WTC11 (cell line): Measurements from ENCODE around the gene GSG1L. TPM values are rescaled to one million over a fixed set of nuclear protein-coding genes. Genes with fewer than 3 reads are reported as not detected.

Experiments
- ATAC-seq: fragments of 200-7000 bp; cut with Tn5 transposase; 2 replicates; pipeline ENCODE4 v1.10.0; 2021; ENCODE audit warnings: mild to moderate bottlenecking, moderate library complexity
- CTCF ChIA-PET: fragments of 300-600 bp; sonication (Branson Sonifier 250); formaldehyde crosslinking; loops from one replicate; lab custom pipeline; 2021; ENCODE audit warnings: antibody characterized with exemption; lab: Charles Lee
- POLR2A ChIA-PET: fragments of 350-600 bp; sonication (Branson Sonifier 250); formaldehyde crosslinking; loops from one replicate; lab custom pipeline; 2021; ENCODE audit warnings: antibody characterized with exemption; lab: Charles Lee
- DNase-seq: peaks from one replicate; pipeline ENCODE4 v3.0.0; 2021; ENCODE audit warnings: low spot score
- H3K27ac Mint-ChIP-seq: 2 replicates; pipeline ENCODE4 v1.8.0; 2021; ENCODE audit warnings: mixed read lengths
- H3K27me3 Mint-ChIP-seq: 2 replicates; pipeline ENCODE4 v1.8.0; 2021; ENCODE audit warnings: low read depth, mild to moderate bottlenecking, moderate library complexity, mixed read lengths
- H3K36me3 Mint-ChIP-seq: 2 replicates; pipeline ENCODE4 v1.8.0; 2021; ENCODE audit warnings: mixed read lengths
- H3K4me1 Mint-ChIP-seq: 2 replicates; pipeline ENCODE4 v1.8.0; 2022; ENCODE audit warnings: mixed read lengths
- H3K4me3 Mint-ChIP-seq: 2 replicates; pipeline ENCODE4 v1.8.0; 2021; ENCODE audit warnings: mild to moderate bottlenecking, moderate library complexity, mixed read lengths
- H3K9me3 Mint-ChIP-seq: 2 replicates; pipeline ENCODE4 v1.8.0; 2021; ENCODE audit warnings: mixed read lengths
- AFF4 ChIP-seq: sonication (generic); formaldehyde crosslinking; IDR thresholded peaks from 2 replicates; pipeline ENCODE4 v1.8.1; 2023; ENCODE audit warnings: mild to moderate bottlenecking, missing genetic modification reagents, borderline replicate concordance
- ATF1 ChIP-seq: sonication (generic); formaldehyde crosslinking; IDR thresholded peaks from 2 replicates; pipeline ENCODE4 v1.8.1; 2023; ENCODE audit warnings: mild to moderate bottlenecking, moderate library complexity, missing genetic modification reagents
- CDX4 ChIP-seq: fragments of 250-450 bp; sonication (Bioruptor Pico); IDR thresholded peaks from 2 replicates; pipeline ENCODE4 v1.9.0; 2021; ENCODE audit warnings: moderate library complexity, mild to moderate bottlenecking, inconsistent platforms, borderline replicate concordance
- CREB1 ChIP-seq: sonication (generic); formaldehyde crosslinking; IDR thresholded peaks from 2 replicates; pipeline ENCODE4 v1.8.0; 2023; ENCODE audit warnings: mild to moderate bottlenecking, missing genetic modification reagents
- ERG ChIP-seq: fragments of 250-450 bp; sonication (Bioruptor Pico); IDR thresholded peaks from 2 replicates; pipeline ENCODE4 v1.8.0; 2021; ENCODE audit warnings: mild to moderate bottlenecking
- ESRRA ChIP-seq: sonication (generic); formaldehyde crosslinking; IDR thresholded peaks from 2 replicates; pipeline ENCODE4 v1.8.1; 2022; ENCODE audit warnings: mild to moderate bottlenecking, missing genetic modification reagents, borderline replicate concordance
- GABPB1 ChIP-seq: sonication (generic); formaldehyde crosslinking; IDR thresholded peaks from 2 replicates; pipeline ENCODE4 v1.8.1; 2023; ENCODE audit warnings: mild to moderate bottlenecking, missing genetic modification reagents
- JUN ChIP-seq: sonication (generic); formaldehyde crosslinking; IDR thresholded peaks from 2 replicates; pipeline ENCODE4 v1.8.0; 2023; ENCODE audit warnings: mild to moderate bottlenecking, missing genetic modification reagents
- MAX ChIP-seq: sonication (generic); formaldehyde crosslinking; IDR thresholded peaks from 2 replicates; pipeline ENCODE4 v1.8.0; 2022; ENCODE audit warnings: mild to moderate bottlenecking, missing genetic modification reagents
- NFE2L1 ChIP-seq: sonication (generic); formaldehyde crosslinking; IDR thresholded peaks from 2 replicates; pipeline ENCODE4 v1.8.1; 2023; ENCODE audit warnings: missing genetic modification reagents
- NR1H2 ChIP-seq: sonication (generic); formaldehyde crosslinking; IDR thresholded peaks from 2 replicates; pipeline ENCODE4 v1.9.0; 2021; ENCODE audit warnings: mild to moderate bottlenecking, moderate library complexity, missing genetic modification reagents
- NR2C2 ChIP-seq: sonication (generic); formaldehyde crosslinking; IDR thresholded peaks from 2 replicates; pipeline ENCODE4 v1.8.0; 2022; ENCODE audit warnings: mild to moderate bottlenecking, missing genetic modification reagents
- RELA ChIP-seq: sonication (generic); formaldehyde crosslinking; IDR thresholded peaks from 2 replicates; pipeline ENCODE4 v1.8.1; 2022; ENCODE audit warnings: missing genetic modification reagents, mild to moderate bottlenecking, borderline replicate concordance
- TP53 ChIP-seq: sonication (generic); formaldehyde crosslinking; IDR thresholded peaks from 2 replicates; pipeline ENCODE4 v1.8.1; 2023; ENCODE audit warnings: mild to moderate bottlenecking, missing genetic modification reagents
- ZBTB43 ChIP-seq: sonication (generic); formaldehyde crosslinking; IDR thresholded peaks from 2 replicates; pipeline ENCODE4 v1.8.1; 2023; ENCODE audit warnings: mild to moderate bottlenecking, missing genetic modification reagents
- ZNF219 ChIP-seq: sonication (generic); formaldehyde crosslinking; IDR thresholded peaks from 2 replicates; pipeline ENCODE4 v1.8.0; 2023; ENCODE audit warnings: missing genetic modification reagents, mild to moderate bottlenecking, borderline replicate concordance
- ZNF232 ChIP-seq: sonication (generic); formaldehyde crosslinking; IDR thresholded peaks from 2 replicates; pipeline ENCODE4 v1.8.0; 2022; ENCODE audit warnings: mild to moderate bottlenecking, missing genetic modification reagents
- ZNF512 ChIP-seq: sonication (generic); formaldehyde crosslinking; IDR thresholded peaks from 2 replicates; pipeline ENCODE4 v1.8.1; 2022; ENCODE audit warnings: missing genetic modification reagents, borderline replicate concordance
- total RNA-seq: library from RNA; stranded (reverse); gene quantifications from 3 replicates; pipeline ENCODE4 v1.2.3, GENCODE V29; 2021

GSG1L gene
- total RNA-seq, 1 experiment from 2014 or later: 0.28 TPM

GRCh38 chr16:27959914-27960313, 103.6 kb downstream of the GSG1L start (continued):
- TF ChIP-seq ZNF232 (CRISPR knock-in tag) (no peak), NFE2L1 (CRISPR knock-in tag) (no peak), ZBTB43 (CRISPR knock-in tag) (no peak), ERG (CRISPR knock-in tag) (no peak), MAX (CRISPR knock-in tag) (no peak), JUN (CRISPR knock-in tag) (no peak), CREB1 (CRISPR knock-in tag) (no peak)

- Mint-ChIP-seq H3K4me1 (no peaks in the 10 kb centered on the region), H3K36me3 (peaks cover 12% of the 10 kb centered on the region), H3K4me3 (no peak overlapping the region), H3K27ac (no peak overlapping the region), H3K27me3 (peaks cover 16% of the 10 kb centered on the region), H3K9me3 (peaks cover 26% of the 10 kb centered on the region)
- CTCF ChIA-PET: no interaction called here
- ATAC-seq (no peak), DNase-seq (no peak)
- POLR2A ChIA-PET: no interaction called here
- TF ChIP-seq RELA (CRISPR knock-in tag): no peak
- no peak for TF ChIP-seq AFF4 (CRISPR knock-in tag)
- TF ChIP-seq NR1H2: no peak
- no peak for TF ChIP-seq ZNF232 (CRISPR knock-in tag)
- no peak for TF ChIP-seq ZNF512
- TF ChIP-seq ESRRA (CRISPR knock-in tag): no peak
- no peak for TF ChIP-seq CDX4 (CRISPR knock-in tag)
- TF ChIP-seq NR2C2 (CRISPR knock-in tag): no peak
- TF ChIP-seq TP53 (CRISPR knock-in tag): no peak
- TF ChIP-seq ATF1: no peak
- no peak for TF ChIP-seq GABPB1
- TF ChIP-seq ZNF219 (CRISPR knock-in tag): no peak
Observed at GRCh38 chr16:27954191-27954590, 109.3 kb downstream of the GSG1L start.
